CD4-positive, alpha-beta T cell treated with Interleukin-10 for 1 hour (primary cell): Measurements from ENCODE around the gene NAA60.
A peak's percentile ranks its signal among the peaks of the same experiment; 100 is the strongest.
"Not testable (repeated sequence)": the region's sequence is repeated elsewhere in the genome, so short reads cannot be mapped to it uniquely, and the experiment has no call there.

ENCODE experiments used
- DNase-seq: peaks from one replicate; pipeline ENCODE4 v3.0.0-alpha.2; 2020

The NAA60 gene

GRCh38 chr16:3484318-3485096 lies 41.0 kb downstream of the NAA60 start:
- no peak for DNase-seq

DNA sequence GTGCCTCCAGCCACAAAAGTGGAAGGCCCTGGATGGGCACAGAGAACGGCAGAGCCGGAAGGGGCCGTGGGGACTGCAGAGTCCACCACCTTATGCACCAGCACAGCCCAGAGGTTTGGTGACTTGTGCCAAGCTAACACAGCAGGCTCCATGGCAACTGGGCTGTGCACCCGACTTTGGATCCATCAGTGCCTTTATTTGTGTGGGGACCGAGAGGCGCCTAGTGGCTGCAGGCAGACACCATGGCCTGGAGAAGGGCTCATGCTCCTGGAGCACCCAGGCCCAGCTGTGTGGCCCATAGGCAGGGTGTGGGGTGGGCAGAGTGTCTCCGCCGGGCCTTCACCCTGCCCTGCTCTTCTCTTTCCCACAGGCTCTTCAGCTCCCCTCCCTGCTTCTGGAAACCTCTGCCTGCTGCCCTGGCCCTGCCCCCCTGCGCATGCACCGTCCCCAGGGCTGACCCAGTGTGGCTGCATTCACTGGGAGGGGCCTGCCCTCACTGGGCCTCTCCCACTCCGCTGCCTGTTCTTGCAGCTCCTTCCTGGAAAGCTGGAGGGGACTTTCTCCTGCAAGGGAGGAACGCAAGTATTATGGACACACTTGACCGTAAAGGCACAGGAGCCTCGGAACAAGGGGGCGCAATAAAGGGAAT lies 41.7 kb downstream of the NAA60 start:
- no peak for DNase-seq

DNA sequence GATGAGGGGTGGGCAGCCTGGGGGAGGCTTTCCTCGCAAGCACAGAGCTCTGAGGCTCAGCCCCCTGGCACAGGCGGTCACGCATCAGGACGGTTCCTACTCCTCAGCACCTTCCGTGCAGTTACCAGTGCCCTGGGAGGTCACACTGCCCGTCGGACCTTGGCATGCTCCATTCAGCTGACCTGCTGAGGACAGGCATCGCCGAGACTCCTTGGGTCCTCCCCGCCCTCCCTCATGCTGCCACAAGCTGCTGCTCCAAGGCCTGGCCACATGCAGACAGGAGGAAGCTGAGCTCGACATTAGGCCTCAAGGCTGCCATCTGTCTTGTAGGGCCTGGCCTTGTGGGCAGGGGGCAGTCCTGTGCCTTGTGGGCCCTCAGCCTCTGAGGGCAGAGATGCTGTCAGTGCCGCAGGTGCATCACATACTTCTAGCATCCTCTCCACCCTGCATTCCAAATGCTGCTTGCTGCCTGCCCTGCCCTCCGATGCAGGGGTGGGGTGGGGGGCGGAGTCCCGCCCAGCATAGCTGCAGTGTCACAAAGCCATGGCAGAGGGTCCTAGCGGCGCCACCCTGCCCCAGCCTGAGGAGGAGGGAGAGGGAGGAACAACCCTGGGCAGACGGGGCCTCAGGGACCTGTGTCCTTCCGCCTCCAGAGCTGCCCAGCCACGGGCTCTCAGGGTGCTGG lies 42.5 kb downstream of the NAA60 start:
- no peak for DNase-seq

DNA sequence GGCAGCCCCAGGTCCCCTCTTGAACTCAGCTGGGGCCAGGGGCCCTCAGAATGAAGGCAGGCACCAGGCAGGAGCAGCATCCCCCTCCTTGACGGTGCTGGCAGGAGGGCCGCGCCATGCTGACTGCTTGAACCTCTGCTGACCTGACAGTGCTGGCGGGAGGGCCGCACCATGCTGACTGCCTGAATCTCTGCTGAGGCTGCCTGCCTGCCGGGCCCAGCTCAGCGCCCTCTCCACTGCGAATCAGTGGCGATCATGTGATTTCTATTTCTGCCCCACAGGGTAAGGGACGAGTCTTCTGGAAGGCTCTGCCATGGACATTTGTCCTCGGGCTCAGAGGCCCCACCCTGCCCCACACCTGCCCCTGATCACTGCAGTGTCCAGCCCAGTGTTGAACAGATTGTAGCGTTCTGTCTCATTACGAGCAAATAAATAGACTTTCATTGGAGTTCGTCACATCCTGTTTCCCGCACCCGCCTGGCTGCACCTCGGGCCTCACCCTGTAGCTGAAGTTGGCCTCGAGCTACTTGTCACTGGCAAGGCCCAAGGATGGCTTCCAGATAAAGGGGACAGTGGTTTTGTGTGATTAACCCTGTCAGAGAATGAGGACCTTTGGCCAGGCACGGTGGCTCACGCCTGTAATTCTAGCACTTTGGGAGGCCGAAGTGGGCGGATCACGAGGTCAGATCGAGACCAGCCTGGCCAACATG lies 43.2 kb downstream of the NAA60 start:
- no peak for DNase-seq

GRCh38 chr16:3487521-3488410 lies 44.3 kb downstream of the NAA60 start:
- DNase-seq = no peak

- DNase-seq = no peak
Observed at GRCh38 chr16:3488801-3489200, 45.3 kb downstream of the NAA60 start.

DNA sequence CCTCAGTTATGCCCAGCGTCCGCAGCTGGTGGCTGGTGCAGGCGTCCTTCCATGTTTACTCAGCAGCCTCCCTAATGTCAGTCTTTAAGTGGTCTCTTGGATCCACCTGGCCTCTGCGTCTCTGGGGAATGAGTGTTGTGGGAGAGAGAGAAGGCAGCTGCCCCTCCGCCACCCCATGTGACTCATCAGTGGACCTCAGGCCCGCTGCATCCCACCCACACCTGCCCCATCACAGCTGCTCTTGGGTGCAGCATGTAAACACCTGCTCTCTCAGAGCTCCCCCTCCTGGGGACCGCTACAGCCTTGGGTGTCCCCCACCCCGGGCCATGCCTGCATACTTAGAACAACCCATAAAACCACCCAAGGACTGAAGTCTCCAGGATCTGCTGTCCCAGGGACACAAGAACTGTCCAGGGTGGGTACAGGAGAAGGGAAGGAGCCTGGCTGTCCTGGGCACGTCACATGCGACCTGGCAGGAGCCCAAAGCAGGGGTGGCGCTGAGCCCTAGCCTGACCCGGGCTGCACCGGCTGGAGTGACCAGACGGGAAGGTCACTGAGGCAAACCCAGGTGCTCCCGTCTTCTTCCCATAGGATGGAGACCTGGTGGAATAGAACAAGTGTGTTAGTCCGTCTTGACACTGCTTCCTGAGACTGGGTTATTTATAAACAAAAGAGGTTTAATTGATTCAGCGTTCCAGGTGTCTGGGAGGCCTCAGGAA lies 47.6 kb downstream of the NAA60 start:
- DNase-seq = no peak

- no peak for DNase-seq
Observed at GRCh38 chr16:3492356-3492755, 48.9 kb downstream of the NAA60 start.

- no peak for DNase-seq
Observed at GRCh38 chr16:3494386-3494973, 51.0 kb downstream of the NAA60 start.

DNA sequence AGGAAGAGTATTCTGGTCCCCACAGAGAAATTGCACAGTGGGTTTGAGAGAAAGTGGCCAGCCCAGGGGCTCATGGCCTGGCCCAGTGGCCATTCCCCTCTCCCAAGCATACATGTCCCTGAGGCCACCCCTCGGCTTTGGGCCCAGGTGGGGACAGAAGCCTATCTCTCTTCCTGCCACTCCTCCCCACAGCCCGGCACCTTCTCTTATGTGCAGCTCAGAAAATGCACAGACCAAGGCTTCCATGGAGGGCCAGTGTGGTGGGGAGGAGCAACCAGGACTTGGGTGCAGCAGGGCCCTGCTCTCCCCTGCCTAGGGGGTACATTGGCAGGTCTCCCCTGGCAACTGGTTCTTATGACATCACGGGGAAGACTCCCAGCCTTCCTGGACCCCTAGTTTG lies 51.7 kb downstream of the NAA60 start, which contains the start of gene C16orf90:
Gene C16orf90, minus strand, starts transcription at position 314 of the 400 bp plus-strand sequence. Its CDS starts 68 bp downstream, at position 246.
- DNase-seq = no peak

DNA sequence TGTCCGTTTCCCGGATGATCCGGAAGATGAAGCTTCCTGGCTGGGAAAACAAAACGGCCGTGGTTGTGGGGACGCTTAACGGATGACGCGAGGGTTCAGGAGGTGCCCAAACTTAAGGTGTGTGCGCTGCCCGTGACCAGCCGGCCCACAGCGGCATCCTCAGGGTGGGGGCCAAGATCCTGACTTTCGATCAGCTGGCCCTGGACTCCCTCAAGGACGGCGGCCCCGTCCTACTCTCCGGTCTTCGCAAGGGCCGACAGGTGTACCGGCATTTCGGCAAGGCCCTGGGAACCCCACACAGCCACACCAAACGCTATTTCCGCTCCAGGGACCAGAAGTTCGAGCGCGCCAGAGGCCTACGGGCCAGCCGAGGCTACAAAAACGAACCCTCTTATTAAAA lies 52.9 kb downstream of the NAA60 start:
- DNase-seq = no peak

- DNase-seq = no peak
Observed at GRCh38 chr16:3497771-3498170, 54.3 kb downstream of the NAA60 start.

DNA sequence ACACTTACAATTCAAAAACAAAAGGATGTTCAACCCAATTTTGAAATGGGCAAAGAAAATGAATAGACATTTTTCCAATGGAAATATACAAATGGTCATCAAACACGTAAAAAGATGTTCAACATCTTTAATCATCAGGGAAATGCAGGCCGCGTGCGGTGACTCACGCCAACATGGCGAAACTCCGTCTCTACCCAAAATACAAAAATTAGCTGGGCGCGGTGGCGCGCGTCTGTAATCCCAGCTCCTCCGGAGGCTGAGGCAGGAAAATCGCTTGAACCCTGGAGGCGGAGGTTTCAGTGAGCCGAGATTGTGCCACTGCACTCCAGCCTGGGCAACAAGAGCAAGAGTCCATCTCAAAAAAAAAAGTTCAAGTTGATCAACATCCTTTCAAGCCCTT lies 55.5 kb downstream of the NAA60 start:
- no peak for DNase-seq

DNA sequence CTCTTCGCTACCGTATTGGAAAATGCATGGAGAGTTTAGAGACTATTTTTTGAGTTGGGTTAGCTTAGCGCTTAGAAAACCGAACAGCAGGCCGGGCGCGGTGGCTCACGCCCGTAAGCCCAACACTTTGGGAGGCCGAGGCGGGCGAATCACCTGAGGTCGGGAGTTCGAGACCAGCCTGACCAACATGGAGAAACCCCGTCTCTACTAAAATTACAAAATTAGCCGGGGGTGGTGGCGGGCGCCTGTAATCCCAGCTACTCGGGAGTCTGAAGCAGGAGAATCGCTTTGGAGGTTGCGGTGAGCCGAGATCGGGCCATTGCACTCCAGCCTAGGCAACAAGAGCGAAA lies 57.9 kb downstream of the NAA60 start:
- DNase-seq = not testable (repeated sequence)

GRCh38 chr16:3501783-3502400 lies 58.4 kb downstream of the NAA60 start:
- DNase-seq = no peak

DNA sequence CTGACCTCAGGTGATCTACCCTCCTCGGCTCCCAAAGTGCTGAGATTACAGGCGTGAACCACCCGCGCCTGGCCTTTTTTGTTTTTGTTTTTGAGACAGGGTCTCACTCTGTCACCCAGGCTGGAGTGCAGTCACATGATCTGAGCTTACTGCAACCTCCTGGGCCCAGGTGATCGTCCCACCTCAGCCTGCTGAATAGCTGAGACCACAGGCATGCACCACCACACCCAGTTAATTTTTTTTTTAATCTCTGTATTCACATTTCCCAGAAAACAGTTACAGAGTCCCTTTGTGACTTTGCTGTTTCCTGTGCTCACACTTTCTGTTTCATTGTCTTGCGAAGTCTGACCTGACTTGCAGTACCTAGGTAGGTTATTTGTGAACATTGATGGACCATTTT lies 60.0 kb downstream of the NAA60 start:
- peak; percentile 82 for DNase-seq

GRCh38 chr16:3508736-3509135 lies 65.3 kb downstream of the NAA60 start:
- no peak for DNase-seq

DNA sequence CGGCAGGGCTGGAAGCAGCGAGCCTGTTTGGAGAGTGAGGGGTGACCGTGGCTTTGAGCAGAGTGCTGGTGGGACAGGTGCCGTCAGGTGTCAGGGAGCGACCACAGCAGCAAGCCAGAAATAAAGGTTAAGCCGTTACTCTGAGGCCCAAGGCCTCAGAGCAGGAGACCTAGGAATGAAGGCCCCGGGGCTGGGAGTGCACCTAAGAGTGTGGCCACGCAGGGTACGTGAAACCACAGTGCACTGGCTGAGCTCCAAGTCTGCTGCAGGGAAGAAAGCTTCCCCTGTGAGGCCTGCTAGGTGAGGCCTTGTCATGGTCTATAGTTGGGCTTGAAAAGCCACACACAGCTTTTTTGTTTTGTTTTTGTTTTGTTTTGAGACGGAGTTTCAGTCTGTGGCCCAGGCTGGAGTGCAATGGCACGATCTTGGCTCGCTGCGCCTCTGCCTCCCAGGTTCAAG lies 66.0 kb downstream of the NAA60 start:
- peak; percentile 78 for DNase-seq

GRCh38 chr16:3510416-3510815 lies 66.9 kb downstream of the NAA60 start:
- DNase-seq = no peak
